Stomach (tissue), 4 donors: ENCODE data around the gene PLCH1.

Experiments used
- EP300 ChIP-seq: sonication (generic); formaldehyde crosslinking; IDR thresholded peaks from one replicate; pipeline ENCODE4 v1.6.1; 2017; ENCODE audit warnings: antibody characterized with exemption
- TF ChIP-seq, protein P1 (sequence below), 7 experiments: fragments of 450-650 bp in 4 of 7; fragments of 200-600 bp in 3 of 7; sonication (generic) in 3 of 7; IDR thresholded peaks; one replicate each; pipeline ENCODE4 v1.5.1; 2016 to 2019; ENCODE audit warnings: antibody characterized with exemption in 7 of 7, control low read depth in 2 of 7, mild to moderate bottlenecking in 1 of 7

DNA sequence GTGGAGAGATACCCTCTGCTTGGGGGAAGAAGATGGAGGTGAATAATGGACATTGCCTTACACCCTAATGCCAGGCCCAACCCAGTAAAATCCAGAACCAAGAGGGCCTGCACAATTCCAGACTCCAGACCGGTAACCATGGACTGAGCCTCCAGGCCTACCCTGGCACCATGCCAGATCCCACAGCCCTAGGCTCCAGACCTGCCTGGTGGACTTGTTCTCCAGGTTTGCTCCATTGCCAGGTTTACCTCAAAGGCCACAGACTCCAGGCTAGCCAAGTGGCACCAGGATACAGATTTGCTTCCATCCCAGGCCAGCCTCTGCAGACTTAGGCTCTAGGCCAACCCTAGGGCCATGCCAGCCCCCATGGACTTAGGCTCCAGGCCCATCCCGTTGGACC lies 14.0 kb downstream of the PLCH1 start:
- TF ChIP-seq, protein P1, sequence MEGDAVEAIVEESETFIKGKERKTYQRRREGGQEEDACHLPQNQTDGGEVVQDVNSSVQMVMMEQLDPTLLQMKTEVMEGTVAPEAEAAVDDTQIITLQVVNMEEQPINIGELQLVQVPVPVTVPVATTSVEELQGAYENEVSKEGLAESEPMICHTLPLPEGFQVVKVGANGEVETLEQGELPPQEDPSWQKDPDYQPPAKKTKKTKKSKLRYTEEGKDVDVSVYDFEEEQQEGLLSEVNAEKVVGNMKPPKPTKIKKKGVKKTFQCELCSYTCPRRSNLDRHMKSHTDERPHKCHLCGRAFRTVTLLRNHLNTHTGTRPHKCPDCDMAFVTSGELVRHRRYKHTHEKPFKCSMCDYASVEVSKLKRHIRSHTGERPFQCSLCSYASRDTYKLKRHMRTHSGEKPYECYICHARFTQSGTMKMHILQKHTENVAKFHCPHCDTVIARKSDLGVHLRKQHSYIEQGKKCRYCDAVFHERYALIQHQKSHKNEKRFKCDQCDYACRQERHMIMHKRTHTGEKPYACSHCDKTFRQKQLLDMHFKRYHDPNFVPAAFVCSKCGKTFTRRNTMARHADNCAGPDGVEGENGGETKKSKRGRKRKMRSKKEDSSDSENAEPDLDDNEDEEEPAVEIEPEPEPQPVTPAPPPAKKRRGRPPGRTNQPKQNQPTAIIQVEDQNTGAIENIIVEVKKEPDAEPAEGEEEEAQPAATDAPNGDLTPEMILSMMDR (IDR thresholded peaks at IDR 0.05), result no peak
- no peak for TF ChIP-seq EP300
